ENCODE data around the gene CRYBG1.
A peak's percentile ranks its signal among the peaks of the same experiment; 100 is the strongest.

Gene CRYBG1

DNA sequence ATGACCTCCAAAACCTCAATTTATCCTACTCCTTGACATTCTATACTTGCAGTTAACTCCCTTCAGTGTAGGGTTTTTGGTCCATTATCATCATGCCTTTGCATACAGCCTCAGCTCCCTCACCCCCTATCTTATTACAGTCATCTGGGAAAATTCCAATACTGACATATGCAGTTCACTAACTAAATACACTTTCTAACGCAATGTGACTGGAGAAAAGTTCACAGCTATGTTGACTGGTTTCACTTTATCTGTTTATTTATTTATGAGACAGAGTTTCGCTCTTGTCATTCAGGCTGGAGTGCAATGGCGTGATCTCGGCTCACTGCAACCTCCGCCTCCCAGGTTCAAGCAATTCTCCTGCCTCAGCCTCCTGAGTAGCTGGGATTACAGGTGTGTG, 64.9 kb downstream of the CRYBG1 start:
- DNase-seq (ENCODE audit: low read depth in 2 of 2) = no peak

DNA sequence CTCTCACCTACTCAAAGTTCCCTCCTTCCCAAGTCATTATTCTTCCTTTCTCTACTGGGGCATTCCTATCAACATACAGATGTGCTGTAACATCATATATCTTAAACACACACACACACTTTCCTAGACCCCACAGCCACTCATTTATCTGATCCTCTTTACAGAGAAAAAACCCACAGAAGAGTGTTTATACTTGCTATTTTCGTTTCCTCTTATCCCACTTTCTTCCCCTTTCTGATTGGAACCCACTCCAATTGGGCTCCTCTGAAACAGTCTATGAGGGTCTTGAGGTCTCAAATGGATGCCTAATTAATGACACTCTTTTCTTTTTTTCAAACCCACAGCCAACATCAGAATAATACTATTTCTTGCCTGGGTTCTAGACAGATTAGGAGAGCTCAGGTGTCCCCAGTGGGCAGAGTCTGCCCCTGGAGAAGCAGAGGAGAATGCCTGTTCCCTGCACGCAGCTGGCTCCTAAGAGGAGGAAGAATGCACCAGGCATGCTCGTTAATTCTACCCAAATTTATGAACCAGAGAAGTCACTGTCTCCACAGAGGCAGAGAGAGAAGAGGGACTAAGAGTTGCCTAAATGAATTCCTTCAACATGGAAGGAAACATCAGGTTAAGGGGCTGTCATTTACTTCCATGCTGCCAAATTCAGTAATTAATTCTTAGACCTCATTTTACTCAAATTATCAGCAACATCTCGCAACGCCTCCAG, 65.9 kb downstream of the CRYBG1 start:
- DNase-seq (ENCODE audit: low read depth in 2 of 2) = no peak

DNA sequence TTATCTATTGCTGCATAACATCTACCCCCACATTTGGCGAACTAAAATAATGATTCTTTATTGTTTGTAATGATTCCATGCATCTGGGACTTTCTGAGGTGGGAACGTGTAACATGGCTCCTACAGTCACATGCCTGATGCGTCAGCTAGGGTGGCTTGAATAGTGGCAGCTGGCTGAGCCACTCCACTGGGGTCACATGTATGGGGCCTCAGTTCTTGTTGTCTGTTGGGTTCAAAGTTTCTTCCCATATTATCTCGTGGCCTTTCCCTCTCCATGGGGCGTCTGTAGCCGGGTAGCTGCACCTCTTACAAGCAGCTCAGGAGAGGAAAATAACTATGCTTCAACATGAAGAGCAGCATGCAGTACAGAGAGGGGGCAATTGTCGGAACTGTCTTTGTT, 69.9 kb downstream of the CRYBG1 start:
- no peak for DNase-seq (ENCODE audit: low read depth in 2 of 2)

DNA sequence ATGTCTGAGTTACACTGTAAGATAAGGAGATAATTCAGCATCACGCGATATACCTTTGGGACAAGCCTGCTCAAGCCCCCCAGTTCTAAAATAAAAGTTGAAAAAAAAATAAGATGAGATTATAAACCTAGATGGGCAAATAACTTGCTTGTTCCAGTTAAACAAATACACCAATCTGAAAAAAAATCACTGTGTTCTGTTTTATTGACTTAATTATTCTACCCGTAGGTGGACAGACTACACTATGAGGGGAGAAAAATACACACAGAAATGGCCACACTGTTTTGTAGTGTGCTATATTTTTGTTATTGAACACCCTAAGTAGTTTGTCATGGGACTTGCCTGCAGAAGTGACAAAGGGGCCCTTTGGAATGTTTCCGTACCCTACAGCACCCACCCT, 70.9 kb downstream of the CRYBG1 start:
- DNase-seq (ENCODE audit: low read depth in 2 of 2) = no peak

DNA sequence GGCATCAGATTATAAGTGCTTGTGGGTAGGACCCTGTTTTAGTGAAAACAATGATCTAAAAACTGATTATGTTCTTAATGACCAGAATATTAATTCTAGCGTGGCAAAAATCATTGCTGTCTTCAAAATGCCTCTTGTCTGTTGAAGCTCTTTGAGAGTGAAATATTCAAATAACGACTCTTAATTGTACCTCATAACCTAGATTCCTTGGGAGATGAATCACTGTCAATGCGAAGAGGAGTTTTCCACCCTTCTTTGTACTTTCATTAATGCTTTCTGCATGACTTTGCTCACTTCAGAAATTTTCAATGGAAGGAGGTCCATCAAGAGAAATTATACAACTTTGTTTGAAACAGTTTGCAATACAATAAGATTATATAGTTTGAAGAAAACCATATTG, 71.5 kb downstream of the CRYBG1 start:
- no peak for DNase-seq (ENCODE audit: low read depth in 2 of 2)

DNA sequence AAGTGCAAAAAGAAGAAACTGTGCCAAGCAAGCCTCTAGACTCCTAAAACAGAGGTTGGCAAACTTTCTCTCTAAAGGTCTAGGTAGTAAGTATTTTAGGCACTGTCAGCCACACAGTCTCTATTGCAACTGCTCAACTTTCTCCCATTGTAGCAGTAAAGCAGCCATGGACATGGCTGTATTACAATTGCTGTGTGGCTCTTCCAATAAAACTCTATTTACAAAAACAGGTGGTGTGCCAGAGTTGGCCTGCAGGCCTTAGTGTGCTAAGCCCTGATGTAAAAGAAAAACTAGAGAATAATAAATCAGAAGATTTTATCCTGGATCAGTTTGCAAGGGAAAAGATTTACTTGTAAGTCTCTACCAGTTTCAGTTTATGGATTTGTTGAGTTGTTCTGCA, 74.0 kb downstream of the CRYBG1 start:
- no peak for DNase-seq (ENCODE audit: low read depth in 2 of 2)

DNA sequence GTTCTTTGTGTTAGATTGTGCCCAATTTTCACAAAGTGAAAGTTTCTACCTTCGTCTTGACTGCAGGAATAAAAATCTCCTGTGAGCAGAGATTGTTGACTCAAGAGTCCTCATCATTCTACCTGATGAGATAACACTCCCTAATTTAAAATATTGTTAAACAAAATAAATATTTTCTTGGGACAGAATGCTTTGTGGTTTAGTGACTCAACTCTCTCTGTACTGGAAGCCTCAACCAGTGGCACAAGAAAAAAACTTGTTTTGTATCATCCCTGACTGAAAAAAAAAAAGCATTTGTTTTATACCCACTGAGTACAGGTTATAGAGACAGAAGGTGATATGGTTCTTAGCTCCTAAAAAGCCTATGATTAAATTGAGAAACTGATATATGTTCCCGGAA, 78.9 kb downstream of the CRYBG1 start:
- no peak for DNase-seq (ENCODE audit: low read depth in 2 of 2)

DNA sequence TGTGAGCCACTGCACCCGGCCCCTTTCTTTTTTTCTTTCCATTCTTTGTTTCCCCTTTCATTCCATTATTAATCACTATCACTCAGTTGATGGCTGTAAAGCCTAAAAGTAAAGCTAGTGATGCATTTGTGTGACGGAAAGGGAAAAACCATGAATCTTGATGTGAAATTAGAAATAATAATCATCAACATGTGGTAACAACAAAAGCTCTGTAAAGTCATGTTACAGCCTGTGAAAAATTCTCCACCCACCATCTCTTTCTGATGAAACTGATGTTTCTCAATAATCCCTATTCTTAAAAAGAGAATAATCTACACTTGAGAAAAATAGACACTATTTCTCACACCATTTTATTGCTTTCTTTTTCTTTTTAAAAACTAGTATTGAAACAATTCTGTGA, 80.0 kb downstream of the CRYBG1 start:
- DNase-seq (ENCODE audit: low read depth in 2 of 2) = no peak

DNA sequence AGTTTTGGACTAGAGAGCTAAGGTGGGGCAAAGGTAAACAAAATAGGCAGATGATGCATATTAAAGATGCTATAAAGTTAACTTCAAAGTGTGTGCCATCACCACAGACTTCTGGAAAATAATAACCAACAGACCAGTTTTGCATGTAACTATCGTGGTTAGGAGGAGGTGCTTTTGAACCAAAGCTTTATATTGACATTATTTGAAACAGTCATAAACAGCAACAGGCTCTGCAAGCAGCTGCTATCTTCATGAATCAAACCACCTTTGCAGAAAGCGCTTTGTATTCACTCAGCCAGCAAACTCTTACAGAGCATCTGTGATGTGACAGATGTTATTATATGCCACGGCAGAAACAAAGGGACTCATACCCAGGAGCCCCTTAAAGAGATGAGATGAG, 81.9 kb downstream of the CRYBG1 start:
- DNase-seq (ENCODE audit: low read depth in 2 of 2) = no peak

DNA sequence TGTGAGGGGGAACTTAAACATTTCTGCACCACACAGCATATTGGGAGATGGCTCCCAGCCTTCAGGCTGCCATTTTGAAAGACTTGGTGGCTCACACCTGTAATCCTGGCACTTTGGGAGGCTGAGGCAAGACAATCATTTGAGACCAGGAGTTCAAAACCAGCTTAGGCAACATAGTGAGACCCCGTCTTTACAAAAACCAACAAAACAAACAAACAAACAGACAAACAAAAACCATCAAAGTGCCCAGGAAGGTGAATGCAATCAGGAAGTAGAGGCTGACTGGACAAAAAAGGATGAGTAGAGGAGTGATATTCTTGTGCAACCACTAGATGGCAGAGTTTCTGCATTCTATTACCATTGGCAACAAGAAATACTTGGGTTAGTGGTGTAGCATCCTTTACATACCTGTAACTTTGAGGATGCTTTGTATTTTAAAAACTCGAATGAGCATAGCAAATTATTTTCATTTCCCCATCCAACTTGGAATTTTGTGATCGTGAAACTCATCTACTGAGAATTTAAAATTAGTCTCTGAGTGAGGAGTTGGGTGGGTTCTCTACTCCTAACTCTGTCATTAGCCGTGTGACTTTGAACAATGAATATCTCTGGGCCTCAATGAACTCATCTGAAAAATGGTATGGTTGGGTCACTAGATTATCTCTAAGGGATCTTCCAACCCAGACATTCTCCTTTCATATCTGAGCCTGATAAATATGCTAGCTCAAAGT, 84.4 kb downstream of the CRYBG1 start:
- no peak for DNase-seq (ENCODE audit: low read depth in 2 of 2)

DNA sequence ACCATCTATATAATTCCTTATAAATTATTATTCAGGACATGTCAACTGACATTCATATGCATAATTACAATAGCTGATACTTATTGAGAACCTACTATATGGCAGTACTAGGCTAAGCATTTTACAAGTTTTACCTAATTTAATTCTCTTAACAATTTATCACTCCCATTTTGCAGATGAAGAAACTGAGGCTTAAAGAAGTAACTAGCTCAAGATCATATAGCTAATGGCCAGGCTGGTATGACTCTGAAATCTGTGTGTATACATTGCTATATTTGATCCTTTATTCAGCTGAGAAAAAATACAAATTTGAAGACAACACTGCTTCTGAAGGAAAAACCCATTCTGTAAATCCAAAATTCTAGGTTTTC, 85.0 kb downstream of the CRYBG1 start:
- DNase-seq (ENCODE audit: low read depth in 2 of 2) = no peak

DNA sequence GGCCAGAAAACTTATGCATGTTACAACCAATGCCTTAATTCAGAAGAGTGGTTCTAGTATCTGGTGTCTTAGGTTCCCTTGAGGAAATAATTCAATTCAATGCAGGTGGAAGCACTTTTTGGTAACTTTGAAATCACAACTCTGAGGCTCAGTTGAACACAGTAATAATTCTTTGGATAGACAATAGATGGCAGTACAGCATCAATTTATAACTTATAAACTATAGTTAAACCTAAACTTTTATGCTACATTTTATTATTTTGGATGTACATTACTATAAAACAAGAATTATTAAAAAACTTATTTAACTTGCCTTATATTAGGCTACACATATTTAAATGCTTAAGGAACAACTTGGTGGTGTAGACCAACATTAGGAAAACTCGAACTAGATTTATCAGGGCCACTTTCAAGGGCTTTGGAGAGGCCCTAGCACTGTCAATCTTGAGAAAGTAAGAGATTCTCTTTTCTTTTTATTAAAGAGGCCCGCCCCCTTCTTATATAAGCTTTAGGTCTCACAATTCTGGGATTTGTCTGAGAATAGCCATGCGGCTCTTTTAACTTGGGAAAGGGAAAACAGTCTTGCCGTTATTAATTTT, 85.9 kb downstream of the CRYBG1 start:
- no peak for DNase-seq (ENCODE audit: low read depth in 2 of 2)

DNA sequence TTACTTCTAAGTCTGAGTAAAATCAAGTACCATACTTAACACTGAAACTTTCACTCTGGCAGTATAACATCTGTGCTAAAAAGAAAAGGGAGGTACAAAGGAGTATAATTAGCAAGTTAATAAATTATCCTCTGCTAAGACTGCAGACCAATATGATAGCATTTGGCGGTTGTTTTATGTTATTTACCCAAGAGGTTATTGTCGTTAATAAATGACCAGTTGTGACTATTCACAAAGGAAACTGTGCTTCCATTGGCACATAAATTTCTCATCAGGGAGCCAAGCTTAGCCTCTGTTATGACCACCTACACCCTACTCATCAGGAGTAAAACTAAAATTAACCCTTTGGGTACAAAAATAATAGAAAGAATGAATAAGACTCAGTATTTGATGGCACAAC, 86.5 kb downstream of the CRYBG1 start:
- no peak for DNase-seq (ENCODE audit: low read depth in 2 of 2)

DNA sequence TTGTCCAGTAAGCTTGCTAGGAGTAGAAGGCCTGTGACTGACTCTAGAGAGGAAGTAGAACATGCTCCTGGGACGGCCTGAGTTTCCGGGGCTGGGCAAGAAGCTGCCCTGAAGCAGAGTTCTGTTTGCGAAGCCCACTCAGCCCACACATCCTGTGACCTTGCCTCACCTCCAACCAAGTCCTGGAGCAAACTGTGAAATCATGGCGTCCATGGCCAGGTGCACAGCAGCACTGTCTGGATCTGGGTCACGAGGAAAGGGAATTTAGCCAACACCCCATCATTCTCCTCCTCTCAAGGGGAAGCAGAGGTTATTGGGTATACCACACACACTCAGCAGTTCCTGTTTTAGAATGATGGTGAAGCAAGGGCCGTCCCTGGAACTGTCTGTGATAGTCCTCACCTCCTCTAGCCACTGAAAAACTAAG, 87.5 kb downstream of the CRYBG1 start:
- DNase-seq (ENCODE audit: low read depth in 2 of 2) = peak in 1 of 2 donors; percentile 4

DNA sequence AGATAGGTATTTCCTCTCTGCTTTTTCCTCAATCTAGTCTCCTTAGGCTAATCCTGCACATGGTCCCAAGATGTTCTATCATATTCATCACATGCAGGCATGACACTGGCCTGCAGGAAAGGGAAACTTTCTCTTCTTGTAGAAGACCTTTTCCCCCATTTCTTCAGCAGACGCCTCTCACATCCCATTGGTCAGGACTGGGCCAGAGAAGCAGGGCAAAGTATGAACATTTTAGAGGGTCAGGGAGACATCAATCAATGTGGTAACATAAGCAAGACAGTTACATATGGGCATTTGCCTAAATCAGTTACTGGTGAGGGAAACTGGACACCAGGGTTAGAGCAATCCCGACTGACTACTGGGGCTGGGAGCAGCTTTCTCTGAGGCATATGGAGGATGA, 90.1 kb downstream of the CRYBG1 start:
- DNase-seq (ENCODE audit: low read depth in 2 of 2) = no peak

DNA sequence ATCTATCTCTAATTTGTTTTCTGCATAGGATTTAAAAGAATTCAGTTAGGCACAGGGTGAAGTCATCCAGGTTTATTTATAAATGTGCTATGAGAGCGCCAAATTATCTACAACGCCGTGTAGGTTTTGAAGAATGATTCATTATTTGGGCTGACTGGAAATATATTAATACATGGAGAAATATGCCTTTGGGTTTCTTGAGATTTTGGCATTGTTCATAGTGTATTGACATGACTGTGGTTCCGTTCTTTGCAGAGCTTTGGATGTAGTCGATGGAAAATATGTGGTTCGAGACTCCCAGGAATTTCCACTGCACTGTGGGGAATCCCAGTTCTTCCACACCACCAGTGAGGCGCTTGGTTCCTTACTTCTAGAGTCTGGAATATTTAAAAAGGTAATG, 90.9 kb downstream of the CRYBG1 start:
- DNase-seq (ENCODE audit: low read depth in 2 of 2) = no peak

DNA sequence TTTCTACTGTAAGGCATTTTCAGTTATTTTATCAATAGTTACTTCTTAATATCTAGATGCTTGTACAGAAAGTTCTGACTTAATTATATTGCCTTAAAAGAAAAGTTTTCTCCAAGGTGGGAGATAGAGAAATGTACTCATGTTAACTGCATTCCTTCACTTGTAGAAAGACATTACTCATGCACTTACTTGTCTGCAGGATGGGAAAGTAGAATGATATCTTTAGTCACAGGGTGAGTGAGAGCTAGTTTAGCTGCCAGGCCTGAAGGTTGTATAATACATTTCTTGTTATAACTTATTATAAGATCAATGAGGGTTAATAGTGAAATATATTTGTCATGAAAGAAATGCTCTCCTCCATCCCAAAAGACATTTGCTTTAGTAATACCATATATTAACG, 92.1 kb downstream of the CRYBG1 start:
- DNase-seq (ENCODE audit: low read depth in 2 of 2) = no peak

DNA sequence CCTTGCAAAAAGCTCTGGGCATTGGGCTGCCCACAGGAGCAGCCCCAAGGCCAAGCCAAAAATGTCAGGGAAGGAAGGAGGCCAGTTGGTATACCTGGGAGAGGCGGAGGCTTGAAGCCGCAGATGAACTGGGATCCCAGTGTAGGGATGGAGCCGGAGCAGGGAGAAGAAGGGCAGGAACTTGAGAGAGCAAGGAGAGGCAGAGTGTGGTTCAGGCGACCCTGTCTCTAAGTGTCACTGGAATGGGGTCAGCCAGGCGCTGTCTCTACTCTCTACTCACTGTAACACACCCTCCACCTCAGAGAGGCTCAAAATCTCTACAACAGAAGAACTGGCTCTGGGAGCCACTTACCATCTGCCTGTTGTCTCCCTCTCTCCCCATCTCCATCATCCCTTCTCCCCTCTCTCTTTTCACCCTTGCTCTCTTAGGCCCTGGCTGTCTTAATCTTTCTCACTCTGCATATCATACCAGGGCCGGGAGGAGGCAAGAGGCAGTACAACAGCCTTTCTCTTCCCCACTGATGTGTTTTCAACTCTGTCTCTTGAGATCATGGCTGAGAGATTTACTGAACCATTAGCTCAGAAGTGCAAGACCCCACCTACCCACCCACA, 93.3 kb downstream of the CRYBG1 start:
- DNase-seq (ENCODE audit: low read depth in 2 of 2) = no peak

DNA sequence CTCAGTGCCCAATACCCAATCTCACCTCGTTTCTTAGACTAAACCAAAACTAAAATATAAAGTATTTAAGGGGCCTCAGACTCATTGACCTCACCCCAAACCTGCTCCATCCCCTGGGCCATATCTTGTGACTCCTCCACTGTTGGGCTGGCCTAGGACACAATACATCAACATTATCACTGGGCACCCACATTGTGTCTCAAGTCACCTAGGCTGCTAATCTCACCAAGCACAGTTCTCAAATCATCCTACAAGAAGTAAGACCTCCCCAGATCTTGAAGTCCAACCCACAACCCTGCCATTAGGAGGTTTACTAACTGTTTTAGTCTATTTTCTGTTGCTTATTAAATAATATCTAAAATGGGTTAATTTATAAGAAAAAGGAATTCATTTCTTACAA, 96.2 kb downstream of the CRYBG1 start:
- DNase-seq (ENCODE audit: low read depth in 2 of 2) = no peak

DNA sequence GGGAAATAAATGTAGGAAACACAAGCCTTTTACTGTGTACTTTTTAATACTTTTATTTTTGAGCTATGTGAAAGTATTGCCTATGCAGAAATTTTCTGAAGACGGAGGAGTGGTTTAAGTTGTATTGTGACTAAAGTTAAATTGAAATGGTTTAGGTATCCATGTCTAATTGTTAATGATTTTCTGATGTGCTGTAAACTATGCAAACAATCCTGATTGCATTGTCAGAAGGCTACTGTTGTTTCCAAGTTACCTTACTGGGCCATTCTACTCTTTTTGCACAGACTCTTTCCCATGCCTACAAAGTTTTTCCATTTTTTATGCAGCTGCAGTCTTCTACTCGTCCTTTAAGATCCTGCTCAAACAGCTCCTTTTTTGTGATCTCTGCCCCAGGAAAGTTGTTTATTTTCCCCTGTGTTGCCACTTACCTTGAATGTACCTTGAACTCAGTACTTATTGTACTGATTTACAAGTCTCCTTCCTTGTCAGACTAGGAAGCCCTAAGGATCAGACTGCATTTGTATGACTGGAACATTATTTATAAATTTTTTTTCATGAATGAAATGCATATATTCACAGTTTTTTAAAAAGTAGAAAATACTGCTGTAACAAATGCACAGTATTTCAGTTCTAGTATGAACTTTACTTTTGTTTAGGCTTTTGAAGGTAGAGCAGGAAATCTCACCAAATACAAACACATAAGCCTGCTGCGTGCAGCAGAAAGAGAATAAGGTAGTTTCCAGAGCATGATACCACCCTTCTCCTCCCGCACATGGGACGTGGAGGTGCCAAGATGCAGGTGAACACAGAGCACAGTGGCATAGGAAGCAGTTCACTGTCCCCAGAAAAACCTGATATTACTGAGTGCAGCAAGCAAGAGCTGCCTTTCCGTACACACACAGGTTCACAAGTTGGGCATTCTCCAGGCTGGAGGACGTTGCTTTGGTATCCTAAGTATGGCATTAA, 97.8 kb downstream of the CRYBG1 start:
- DNase-seq (ENCODE audit: low read depth in 2 of 2) = no peak

DNA sequence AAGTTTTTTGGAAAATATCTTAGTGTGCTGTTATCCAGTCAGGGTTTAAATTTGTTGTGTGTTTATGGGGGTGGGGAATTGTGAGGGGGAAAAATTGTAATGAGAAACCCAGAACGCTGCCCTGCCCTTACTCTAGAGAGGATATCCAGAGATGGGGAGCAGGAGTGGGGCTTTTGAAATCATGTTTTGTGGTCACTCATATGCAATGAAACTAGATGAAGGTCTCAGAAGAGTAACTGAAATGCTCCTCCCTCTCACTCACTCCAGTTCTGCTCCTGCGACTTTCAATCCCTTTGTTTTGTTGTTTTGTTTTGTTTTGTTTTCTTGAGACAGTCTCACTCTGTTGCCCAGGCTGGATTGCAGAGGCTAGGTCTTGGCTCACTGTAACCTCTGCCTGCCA, 100.0 kb downstream of the CRYBG1 start:
- DNase-seq (ENCODE audit: low read depth in 2 of 2) = no peak

DNA sequence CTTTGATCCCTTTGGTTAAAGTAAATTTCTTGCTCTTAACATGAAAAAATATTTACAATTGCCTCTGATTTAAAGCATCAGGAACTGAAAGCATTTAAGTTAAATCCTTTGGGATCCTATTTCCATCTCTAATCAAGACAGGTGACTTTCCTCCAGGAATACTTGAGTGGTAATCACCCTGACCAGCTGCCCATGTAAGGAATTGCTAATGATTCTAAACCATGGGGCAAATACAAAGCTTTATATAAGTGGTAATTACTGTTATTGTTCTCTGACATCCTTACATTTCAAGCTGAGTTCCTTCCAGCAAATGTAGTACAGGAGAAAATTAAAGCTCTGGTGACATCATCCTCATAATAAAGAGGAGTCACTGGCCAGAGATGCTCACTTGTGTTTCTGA, 100.6 kb downstream of the CRYBG1 start:
- no peak for DNase-seq (ENCODE audit: low read depth in 2 of 2)

All from stimulated activated CD4-positive, alpha-beta T cell treated with anti-CD3 and anti-CD28 coated beads, Interleukin-15, amount 100 ng/mL, for 48 hours (primary cell).